ENCODE results near the gene NT5M. TPM values are rescaled to one million over a fixed set of nuclear protein-coding genes. Genes with fewer than 3 reads are reported as not detected.
A peak's percentile ranks its signal among the peaks of the same experiment; 100 is the strongest.

The NT5M gene
- total and polyA plus RNA-seq, 10 donors = 1.2 to 3.6 (median 2.6) TPM

- Histone ChIP-seq H3K36me3 (no peaks in the 10 kb centered on the region), H3K4me3 (no peak overlapping the region), H3K9me3 (no peaks in the 10 kb centered on the region), H3K27me3 (replicated peaks in 1 of 7) (no peaks in the 10 kb centered on the region), H3K4me1 (no peaks in the 10 kb centered on the region), H3K27ac (no peak overlapping the region)
- DNase-seq = peak; percentile 33
- TF ChIP-seq POLR2AphosphoS5 (IDR thresholded peaks at IDR 0.05) = no peak
- TF ChIP-seq POLR2A (IDR thresholded peaks at IDR 0.05) = no peak
- TF ChIP-seq CTCF (IDR thresholded peaks at IDR 0.05 in 8 of 11, conservative IDR thresholded peaks at IDR 0.05 in 3 of 11) = no peak
- WGBS, 5 donors = 89 to 97% (median 93%) methylated on average over 8 of the region's 8 CpGs
- intact Hi-C loops (cut with DNase I; ENCODE audit: low total_unique reads) = no loop called here
These were observed 21.4 kb downstream of the NT5M start for GRCh38 chr17:17324616-17325015.

DNA sequence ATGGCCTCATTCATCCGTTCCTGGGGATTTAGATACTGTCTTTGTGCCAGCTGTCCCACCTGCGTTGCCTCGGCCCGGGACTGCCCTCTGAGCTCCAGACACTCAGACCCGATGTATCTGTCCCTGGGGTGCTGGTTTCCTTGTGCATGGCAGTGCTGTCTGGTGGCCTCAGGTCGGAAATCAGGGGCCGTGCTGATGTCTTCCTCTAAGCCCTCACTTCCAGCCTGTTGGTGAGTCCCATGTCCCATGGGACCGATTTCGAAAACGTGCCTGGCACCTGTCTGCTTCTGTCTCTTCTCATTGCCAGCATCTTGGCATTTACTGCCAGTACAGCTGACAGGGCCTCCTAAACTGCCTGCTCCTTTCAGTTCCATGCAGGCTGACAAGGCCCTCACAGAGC is 22.1 kb downstream of the NT5M start:
- peak; percentile 53 for DNase-seq
- intact Hi-C loops (cut with DNase I; ENCODE audit: low total_unique reads) = no loop called here
- Histone ChIP-seq H3K4me1 (no peaks in the 10 kb centered on the region), H3K36me3 (no peaks in the 10 kb centered on the region), H3K27ac (no peak overlapping the region), H3K4me3 (no peak overlapping the region), H3K27me3 (replicated peaks in 1 of 7) (no peaks in the 10 kb centered on the region), H3K9me3 (no peaks in the 10 kb centered on the region)
- WGBS, 5 donors = 92 to 96% (median 94%) methylated on average over 9 to 10 of the region's 10 CpGs
- no peak for TF ChIP-seq CTCF (IDR thresholded peaks at IDR 0.05 in 8 of 11, conservative IDR thresholded peaks at IDR 0.05 in 3 of 11)
- no peak for TF ChIP-seq POLR2A (IDR thresholded peaks at IDR 0.05)
- no peak for TF ChIP-seq POLR2AphosphoS5 (IDR thresholded peaks at IDR 0.05)

DNA sequence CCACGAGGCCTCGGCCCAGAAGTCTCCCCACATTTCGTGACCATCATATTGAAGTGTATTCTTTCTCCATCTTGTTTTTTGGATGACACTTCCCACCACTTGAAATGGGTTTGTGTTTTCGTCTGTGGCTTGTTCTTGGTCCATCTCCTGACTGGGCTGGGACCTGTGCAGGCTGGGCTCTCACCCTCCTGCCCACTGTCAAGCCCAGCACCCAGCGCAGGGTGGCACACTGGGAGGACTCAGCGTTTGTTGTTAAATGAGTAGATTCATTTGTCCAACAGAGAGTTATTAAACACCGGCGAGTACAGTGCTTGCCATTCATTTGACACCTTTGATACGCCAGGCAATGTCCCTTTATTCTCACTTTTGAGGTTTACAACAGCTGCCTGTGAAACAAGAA is 22.6 kb downstream of the NT5M start:
- no peak for TF ChIP-seq CTCF (IDR thresholded peaks at IDR 0.05 in 8 of 11, conservative IDR thresholded peaks at IDR 0.05 in 3 of 11)
- TF ChIP-seq POLR2AphosphoS5 (IDR thresholded peaks at IDR 0.05) = no peak
- TF ChIP-seq POLR2A (IDR thresholded peaks at IDR 0.05) = no peak
- Histone ChIP-seq H3K9me3 (no peaks in the 10 kb centered on the region), H3K27ac (no peak overlapping the region), H3K36me3 (no peaks in the 10 kb centered on the region), H3K4me3 (no peak overlapping the region), H3K27me3 (replicated peaks in 1 of 7) (no peaks in the 10 kb centered on the region), H3K4me1 (no peaks in the 10 kb centered on the region)
- 89 to 95% (median 93%) methylated on average over 9 of the region's 9 CpGs for WGBS, 5 donors
- peak; percentile 39 for DNase-seq
- intact Hi-C loops (cut with DNase I; ENCODE audit: low total_unique reads) = no loop called here

DNA sequence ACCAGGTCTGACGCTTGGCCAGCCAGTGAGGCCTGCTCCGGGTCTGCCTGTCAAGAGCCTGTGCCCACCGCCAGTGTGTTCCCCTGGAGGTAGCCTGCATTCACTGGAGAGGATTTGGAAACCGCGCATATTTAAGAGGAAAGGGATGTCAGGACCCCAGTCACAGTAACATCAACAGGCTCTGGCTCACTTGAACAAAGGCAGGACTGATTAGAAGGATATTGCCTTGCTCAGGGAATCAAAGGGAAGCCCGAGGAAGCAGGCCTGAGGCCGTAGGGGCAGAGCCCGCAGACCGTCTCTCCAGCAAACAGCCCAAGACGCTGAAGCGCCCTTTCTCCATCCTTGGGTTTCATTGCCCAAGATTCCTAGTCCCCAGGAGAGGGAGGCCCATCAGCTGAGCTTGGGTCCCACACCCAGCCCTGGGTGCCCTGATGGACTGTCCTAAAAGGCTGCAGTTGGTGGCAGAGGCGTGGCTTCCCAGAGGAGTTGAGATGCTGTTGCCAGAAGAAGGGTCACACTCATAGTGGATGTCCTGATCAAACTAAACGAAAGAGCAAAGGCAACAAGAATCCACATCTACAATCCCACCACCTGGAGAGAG is 23.2 kb downstream of the NT5M start:
- Histone ChIP-seq H3K9me3 (no peaks in the 10 kb centered on the region), H3K27me3 (replicated peaks in 1 of 7) (no peaks in the 10 kb centered on the region), H3K36me3 (no peaks in the 10 kb centered on the region), H3K4me1 (no peaks in the 10 kb centered on the region), H3K4me3 (no peak overlapping the region), H3K27ac (no peak overlapping the region)
- intact Hi-C loops (cut with DNase I; ENCODE audit: low total_unique reads) = no loop called here
- WGBS, 5 donors = 91 to 96% (median 95%) methylated on average over 13 of the region's 13 CpGs
- TF ChIP-seq POLR2A (IDR thresholded peaks at IDR 0.05) (no peak), POLR2AphosphoS5 (IDR thresholded peaks at IDR 0.05) (no peak), CTCF (IDR thresholded peaks at IDR 0.05 in 8 of 11, conservative IDR thresholded peaks at IDR 0.05 in 3 of 11) (no peak)
- peak; percentile 25 for DNase-seq

Measured in spleen (tissue), 11 donors.